ENCODE measurements around the gene ZBTB8A. TPM values are rescaled to one million over a fixed set of nuclear protein-coding genes. Genes with fewer than 3 reads are reported as not detected.

The ZBTB8A gene
- total and polyA plus RNA-seq, 2 of the 13 experiments (the other 11 are each of a cell fraction or from before 2014, with no cell fraction given): 1.3 to 3.7 TPM

DNA sequence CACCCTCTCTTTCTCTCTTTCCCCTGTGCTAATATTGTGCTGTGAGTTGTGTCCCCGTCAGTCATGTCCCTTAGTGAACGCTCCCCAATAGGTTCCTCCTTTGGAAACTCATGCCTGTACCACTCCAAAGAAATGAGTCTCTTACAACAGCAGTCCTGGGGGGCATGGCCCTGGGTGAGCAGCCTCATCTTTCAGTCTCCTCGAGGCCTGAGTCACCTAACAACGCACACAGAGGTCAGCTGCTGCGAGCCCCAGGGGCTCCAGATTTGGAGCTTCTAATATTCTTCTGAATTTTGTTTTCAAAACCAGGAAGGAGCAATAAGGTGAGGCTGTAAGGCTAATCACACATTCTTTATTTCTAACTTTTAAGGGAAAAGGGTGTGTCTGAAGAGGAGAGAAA lies 30.5 kb upstream of the ZBTB8A start:
- no peak for FAIRE-seq

DNA sequence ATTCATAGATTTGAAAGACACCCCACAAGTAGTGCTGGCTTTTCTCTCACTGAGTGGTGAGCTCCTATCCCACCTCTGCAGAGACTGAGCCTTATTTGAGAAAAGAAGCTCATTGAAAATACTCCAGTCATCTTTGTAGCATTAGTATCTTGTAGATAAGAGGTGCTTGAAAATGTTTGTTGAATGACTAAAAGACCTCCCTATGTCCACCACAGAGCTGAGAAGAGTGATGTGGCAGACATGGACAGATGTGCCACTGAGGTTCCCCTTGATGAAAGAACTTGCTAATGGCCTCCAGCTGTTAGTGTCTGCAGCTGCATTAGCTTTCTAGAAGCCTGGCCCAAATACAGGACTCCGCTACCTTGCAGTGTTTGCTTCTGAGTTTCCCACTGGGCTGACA lies 29.3 kb upstream of the ZBTB8A start:
- Histone ChIP-seq H3K4me1 (ENCODE audit: insufficient read depth, low read length) (no peaks in the 10 kb centered on the region), H3K9me3 (ENCODE audit: low read length) (no peaks in the 10 kb centered on the region), H3K27ac (ENCODE audit: extremely low read length, insufficient read depth, low read length) (no peak overlapping the region), H3K4me3 (replicated peaks in 1 of 3; ENCODE audit: insufficient read depth in 1 of 3, low read depth in 2 of 3, low read length in 3 of 3) (no peak overlapping the region), H4K20me1 (ENCODE audit: insufficient read depth, low read length) (no peaks in the 10 kb centered on the region), H3K79me2 (ENCODE audit: insufficient read depth, low read length) (no peaks in the 10 kb centered on the region), H3K9ac (ENCODE audit: insufficient read depth, low read depth, low read length) (no peak overlapping the region), H3K36me3 (replicated peaks in 1 of 2; ENCODE audit: control insufficient read depth in 1 of 2, insufficient read depth in 2 of 2, low read length in 2 of 2) (no peaks in the 10 kb centered on the region), H3K4me2 (ENCODE audit: low read depth, low read length) (no peak overlapping the region), H3K27me3 (ENCODE audit: control insufficient read depth in 1 of 2, insufficient read depth in 2 of 2, low read length in 2 of 2) (peaks cover 0 to 4% of the 10 kb centered on the region in 2 experiments; a peak in 1 of 5 replicates), H2AFZ (ENCODE audit: low read length) (no peak overlapping the region)
- TF ChIP-seq, protein P1, sequence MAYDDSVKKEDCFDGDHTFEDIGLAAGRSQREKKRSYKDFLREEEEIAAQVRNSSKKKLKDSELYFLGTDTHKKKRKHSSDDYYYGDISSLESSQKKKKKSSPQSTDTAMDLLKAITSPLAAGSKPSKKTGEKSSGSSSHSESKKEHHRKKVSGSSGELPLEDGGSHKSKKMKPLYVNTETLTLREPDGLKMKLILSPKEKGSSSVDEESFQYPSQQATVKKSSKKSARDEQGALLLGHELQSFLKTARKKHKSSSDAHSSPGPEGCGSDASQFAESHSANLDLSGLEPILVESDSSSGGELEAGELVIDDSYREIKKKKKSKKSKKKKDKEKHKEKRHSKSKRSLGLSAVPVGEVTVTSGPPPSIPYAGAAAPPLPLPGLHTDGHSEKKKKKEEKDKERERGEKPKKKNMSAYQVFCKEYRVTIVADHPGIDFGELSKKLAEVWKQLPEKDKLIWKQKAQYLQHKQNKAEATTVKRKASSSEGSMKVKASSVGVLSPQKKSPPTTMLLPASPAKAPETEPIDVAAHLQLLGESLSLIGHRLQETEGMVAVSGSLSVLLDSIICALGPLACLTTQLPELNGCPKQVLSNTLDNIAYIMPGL (CRISPR knock-in tag; IDR thresholded peaks at IDR 0.05; ENCODE audit: borderline replicate concordance in 1 of 2, low read depth in 1 of 2): no peak
- TF ChIP-seq, protein P2, sequence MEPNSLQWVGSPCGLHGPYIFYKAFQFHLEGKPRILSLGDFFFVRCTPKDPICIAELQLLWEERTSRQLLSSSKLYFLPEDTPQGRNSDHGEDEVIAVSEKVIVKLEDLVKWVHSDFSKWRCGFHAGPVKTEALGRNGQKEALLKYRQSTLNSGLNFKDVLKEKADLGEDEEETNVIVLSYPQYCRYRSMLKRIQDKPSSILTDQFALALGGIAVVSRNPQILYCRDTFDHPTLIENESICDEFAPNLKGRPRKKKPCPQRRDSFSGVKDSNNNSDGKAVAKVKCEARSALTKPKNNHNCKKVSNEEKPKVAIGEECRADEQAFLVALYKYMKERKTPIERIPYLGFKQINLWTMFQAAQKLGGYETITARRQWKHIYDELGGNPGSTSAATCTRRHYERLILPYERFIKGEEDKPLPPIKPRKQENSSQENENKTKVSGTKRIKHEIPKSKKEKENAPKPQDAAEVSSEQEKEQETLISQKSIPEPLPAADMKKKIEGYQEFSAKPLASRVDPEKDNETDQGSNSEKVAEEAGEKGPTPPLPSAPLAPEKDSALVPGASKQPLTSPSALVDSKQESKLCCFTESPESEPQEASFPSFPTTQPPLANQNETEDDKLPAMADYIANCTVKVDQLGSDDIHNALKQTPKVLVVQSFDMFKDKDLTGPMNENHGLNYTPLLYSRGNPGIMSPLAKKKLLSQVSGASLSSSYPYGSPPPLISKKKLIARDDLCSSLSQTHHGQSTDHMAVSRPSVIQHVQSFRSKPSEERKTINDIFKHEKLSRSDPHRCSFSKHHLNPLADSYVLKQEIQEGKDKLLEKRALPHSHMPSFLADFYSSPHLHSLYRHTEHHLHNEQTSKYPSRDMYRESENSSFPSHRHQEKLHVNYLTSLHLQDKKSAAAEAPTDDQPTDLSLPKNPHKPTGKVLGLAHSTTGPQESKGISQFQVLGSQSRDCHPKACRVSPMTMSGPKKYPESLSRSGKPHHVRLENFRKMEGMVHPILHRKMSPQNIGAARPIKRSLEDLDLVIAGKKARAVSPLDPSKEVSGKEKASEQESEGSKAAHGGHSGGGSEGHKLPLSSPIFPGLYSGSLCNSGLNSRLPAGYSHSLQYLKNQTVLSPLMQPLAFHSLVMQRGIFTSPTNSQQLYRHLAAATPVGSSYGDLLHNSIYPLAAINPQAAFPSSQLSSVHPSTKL (CRISPR knock-in tag; IDR thresholded peaks at IDR 0.05): no peak
- TF ChIP-seq PHB2 (IDR thresholded peaks at IDR 0.05; ENCODE audit: partially characterized antibody) (no peak), GLI4 (CRISPR knock-in tag; IDR thresholded peaks at IDR 0.05; ENCODE audit: borderline replicate concordance) (no peak), ZNF160 (CRISPR knock-in tag; IDR thresholded peaks at IDR 0.05) (no peak), ZNF3 (CRISPR knock-in tag; IDR thresholded peaks at IDR 0.05) (peak; percentile 75), TBX2 (CRISPR knock-in tag; IDR thresholded peaks at IDR 0.05; ENCODE audit: borderline replicate concordance) (no peak)
- no peak for DNase-seq (ENCODE audit: low spot score)
- in situ Hi-C loops (cut with HindIII; ENCODE audit: extremely low pct_ligation_motif_present, low pct_unique_long_range_greater_than_20kb) (no loop called here), intact Hi-C loops (cut with micrococcal nuclease; ENCODE audit: unreplicated experiment) (no loop called here)
- ChIA-PET CTCF (ENCODE audit: low intra/inter-chr PET ratio, low total read pairs) (no interaction called here), POLR2A (no interaction called here)
- no peak for FAIRE-seq
- no TSS peak for BruUV-seq (replicated peaks)
- no peak for ATAC-seq
- 94% methylated on average over 1 of the region's 1 CpG for WGBS (ENCODE audit: low lambda C conversion rate)

More for the DNA sequence above, 30.5 kb upstream of the ZBTB8A start:
- POLR2A ChIA-PET: no interaction called here
- no peak overlapping the region for H3K27ac ChIP-seq (ENCODE audit: extremely low read length, insufficient read depth, low read length)
- no peak overlapping the region for H3K4me3 ChIP-seq (replicated peaks in 1 of 3; ENCODE audit: insufficient read depth in 1 of 3, low read depth in 2 of 3, low read length in 3 of 3)
- TF ChIP-seq ZFP90 (CRISPR knock-in tag; IDR thresholded peaks at IDR 0.05; ENCODE audit: borderline replicate concordance) (no peak), ZNF761 (CRISPR knock-in tag; conservative IDR thresholded peaks at IDR 0.05) (no peak)
- no peaks in the 10 kb centered on the region for H3K36me3 ChIP-seq (replicated peaks in 1 of 2; ENCODE audit: control insufficient read depth in 1 of 2, insufficient read depth in 2 of 2, low read length in 2 of 2)
- 29% methylated on average over 5 of the region's 5 CpGs for WGBS (ENCODE audit: low lambda C conversion rate)
- ATAC-seq: no peak
- BruUV-seq (replicated peaks): no TSS peak
- in situ Hi-C loops (cut with HindIII; ENCODE audit: extremely low pct_ligation_motif_present, low pct_unique_long_range_greater_than_20kb): no loop called here
- no peaks in the 10 kb centered on the region for H4K20me1 ChIP-seq (ENCODE audit: insufficient read depth, low read length)
- H3K9ac ChIP-seq (ENCODE audit: insufficient read depth, low read depth, low read length): no peak overlapping the region
- peaks cover 0 to 4% of the 10 kb centered on the region in 2 experiments; a peak in 1 of 5 replicates for H3K27me3 ChIP-seq (ENCODE audit: control insufficient read depth in 1 of 2, insufficient read depth in 2 of 2, low read length in 2 of 2)
- no peak overlapping the region for H3K4me2 ChIP-seq (ENCODE audit: low read depth, low read length)
- no peaks in the 10 kb centered on the region for H3K9me3 ChIP-seq (ENCODE audit: low read length)
- H3K4me1 ChIP-seq (ENCODE audit: insufficient read depth, low read length): no peaks in the 10 kb centered on the region
- intact Hi-C loops (cut with micrococcal nuclease; ENCODE audit: unreplicated experiment): no loop called here
- CTCF ChIA-PET (ENCODE audit: low intra/inter-chr PET ratio, low total read pairs): no interaction called here
- no peaks in the 10 kb centered on the region for H3K79me2 ChIP-seq (ENCODE audit: insufficient read depth, low read length)
- H2AFZ ChIP-seq (ENCODE audit: low read length): no peak overlapping the region
- no peak for DNase-seq (ENCODE audit: low spot score)

All from HepG2 (cell line).